Endodermal cell (in vitro differentiated cells): ENCODE measurements around the gene CFAP57. TPM values are rescaled to one million over a fixed set of nuclear protein-coding genes. Genes with fewer than 3 reads are reported as not detected.

Experiments
- DNase-seq: peaks from one replicate; pipeline ENCODE4 v3.0.0-alpha.2; 2017
- H3K27ac ChIP-seq: 2 replicates; pipeline ENCODE4 v1.5.1; 2013; ENCODE audit warnings: mild to moderate bottlenecking, low read depth, low read length, moderate library complexity
- H3K27me3 ChIP-seq: 2 replicates; pipeline ENCODE4 v1.6.1; 2013; ENCODE audit warnings: mild to moderate bottlenecking, low read length, moderate library complexity; ENCODE audit not compliant: insufficient read depth, control insufficient read depth, poor library complexity, severe bottlenecking
- H3K36me3 ChIP-seq: 2 replicates; pipeline ENCODE4 v1.7.0; 2013; ENCODE audit warnings: mild to moderate bottlenecking, low read length, moderate library complexity; ENCODE audit not compliant: control insufficient read depth, insufficient read depth
- H3K4me1 ChIP-seq: one replicate; pipeline ENCODE4 v1.7.0; 2013; ENCODE audit warnings: low read length; ENCODE audit not compliant: control insufficient read depth, insufficient read depth
- H3K4me3 ChIP-seq: 2 replicates; pipeline ENCODE4 v1.5.1; 2013; ENCODE audit warnings: mild to moderate bottlenecking, low read length, moderate library complexity
- H3K9ac ChIP-seq: 2 replicates; pipeline ENCODE4 v1.6.1; 2013; ENCODE audit warnings: mild to moderate bottlenecking, low read length, moderate library complexity; ENCODE audit not compliant: poor library complexity, severe bottlenecking; ENCODE audit errors: extremely low read depth
- H3K9me3 ChIP-seq: 2 replicates; pipeline ENCODE4 v1.6.1; 2013; ENCODE audit warnings: mild to moderate bottlenecking, low read length, moderate library complexity; ENCODE audit not compliant: control insufficient read depth
- H3K27ac Mint-ChIP-seq: 2 replicates; pipeline ENCODE4 v1.8.0; 2020; ENCODE audit warnings: mixed read lengths
- H3K27me3 Mint-ChIP-seq: 2 replicates; pipeline ENCODE4 v1.8.0; 2021; ENCODE audit warnings: mild to moderate bottlenecking, mixed read lengths; ENCODE audit not compliant: insufficient read depth
- H3K36me3 Mint-ChIP-seq: 2 replicates; pipeline ENCODE4 v1.8.0; 2020; ENCODE audit warnings: low read depth, mixed read lengths
- H3K4me1 Mint-ChIP-seq: 2 replicates; pipeline ENCODE4 v1.8.0; 2020; ENCODE audit warnings: mixed read lengths
- H3K4me3 Mint-ChIP-seq: 2 replicates; pipeline ENCODE4 v1.8.0; 2020; ENCODE audit warnings: mild to moderate bottlenecking, moderate library complexity, mixed read lengths
- H3K9me3 Mint-ChIP-seq: 2 replicates; pipeline ENCODE4 v1.8.0; 2020; ENCODE audit warnings: mild to moderate bottlenecking, mixed read lengths
- WGBS, 2 experiments: methylation state at CpG; one replicate each; pipeline versions ENCODE4 v1.1.5 to v1.1.7; 2013; ENCODE audit warnings: missing lambda C conversion rate in 2 of 2, mixed read lengths in 1 of 2; ENCODE audit not compliant: insufficient coverage in 1 of 2, insufficient read length in 1 of 2; 5-methylcytosine and 5-hydroxymethylcytosine counted together
- total RNA-seq, 2 donors: library from RNA; stranded (reverse); fragmentation: NEBNext Ultra II Directional in 1 of 2; extraction: Animal tissue kit (Norgen Biotek cat#: 25700) in 1 of 2; gene quantifications; 2 replicates in 1 of 2; 3 replicates in 1 of 2; pipeline ENCODE4 v1.2.1, GENCODE V29; 2021
- TF ChIP-seq, protein P1 (sequence below): fragments of 200-600 bp; sonication (generic); conservative IDR thresholded peaks from 2 replicates; pipeline ENCODE4 v1.5.0; 2021; ENCODE audit warnings: antibody characterized with exemption, mild to moderate bottlenecking

CFAP57 gene
- total RNA-seq, 2 donors from 2014 or later: 0.82 to 0.90 TPM

DNA sequence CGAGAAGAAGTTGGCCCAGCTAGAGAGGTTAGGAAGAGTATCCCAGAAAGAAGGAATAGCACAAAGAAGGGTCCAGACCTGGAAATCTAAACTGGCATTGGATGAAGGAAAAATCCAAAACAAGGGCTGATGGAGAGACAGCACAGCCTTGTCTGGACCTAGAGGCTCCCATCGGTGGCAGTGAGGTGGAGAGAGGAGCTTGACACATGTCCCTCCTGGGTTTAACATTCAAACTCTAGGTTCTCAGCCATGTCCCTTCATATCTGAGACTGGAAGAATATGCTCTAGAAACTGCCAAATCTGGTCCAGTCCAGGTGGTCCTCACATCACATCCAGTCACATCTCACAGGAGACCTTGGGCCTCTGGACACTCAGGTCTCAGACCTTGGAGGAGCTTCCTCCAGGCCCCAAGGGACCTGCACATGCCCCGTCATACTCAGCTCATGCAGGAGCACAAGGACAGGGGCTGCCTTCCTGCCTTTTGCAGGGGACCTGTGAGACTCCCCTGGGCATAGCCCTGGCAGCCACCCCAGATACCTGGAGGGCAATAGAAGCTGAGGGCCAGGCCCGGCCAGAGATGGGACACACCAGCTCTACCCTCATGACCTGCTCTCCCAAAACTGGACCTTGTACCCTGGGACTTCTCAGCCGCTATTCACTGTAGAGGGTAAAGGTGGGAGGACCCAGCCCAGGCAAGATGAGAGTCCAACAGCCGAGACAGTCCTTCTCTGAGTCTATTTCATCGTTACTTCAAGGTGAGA, 105.2 kb downstream of the CFAP57 start:
- peaks cover 33% of the 10 kb centered on the region for H3K36me3 Mint-ChIP-seq
- WGBS, 2 experiments: 96 to 100% methylated on average over 4 to 7 of the region's 7 CpGs
- H3K27ac ChIP-seq: no peak overlapping the region
- no peaks in the 10 kb centered on the region for H3K9me3 Mint-ChIP-seq
- no peak overlapping the region for H3K4me3 ChIP-seq
- no peaks in the 10 kb centered on the region for H3K4me1 ChIP-seq
- DNase-seq: peak; percentile 21
- no peaks in the 10 kb centered on the region for H3K9me3 ChIP-seq
- no peak overlapping the region for H3K4me3 Mint-ChIP-seq
- no peaks in the 10 kb centered on the region for H3K27me3 ChIP-seq
- no peak overlapping the region for H3K27ac Mint-ChIP-seq
- TF ChIP-seq, protein P1, sequence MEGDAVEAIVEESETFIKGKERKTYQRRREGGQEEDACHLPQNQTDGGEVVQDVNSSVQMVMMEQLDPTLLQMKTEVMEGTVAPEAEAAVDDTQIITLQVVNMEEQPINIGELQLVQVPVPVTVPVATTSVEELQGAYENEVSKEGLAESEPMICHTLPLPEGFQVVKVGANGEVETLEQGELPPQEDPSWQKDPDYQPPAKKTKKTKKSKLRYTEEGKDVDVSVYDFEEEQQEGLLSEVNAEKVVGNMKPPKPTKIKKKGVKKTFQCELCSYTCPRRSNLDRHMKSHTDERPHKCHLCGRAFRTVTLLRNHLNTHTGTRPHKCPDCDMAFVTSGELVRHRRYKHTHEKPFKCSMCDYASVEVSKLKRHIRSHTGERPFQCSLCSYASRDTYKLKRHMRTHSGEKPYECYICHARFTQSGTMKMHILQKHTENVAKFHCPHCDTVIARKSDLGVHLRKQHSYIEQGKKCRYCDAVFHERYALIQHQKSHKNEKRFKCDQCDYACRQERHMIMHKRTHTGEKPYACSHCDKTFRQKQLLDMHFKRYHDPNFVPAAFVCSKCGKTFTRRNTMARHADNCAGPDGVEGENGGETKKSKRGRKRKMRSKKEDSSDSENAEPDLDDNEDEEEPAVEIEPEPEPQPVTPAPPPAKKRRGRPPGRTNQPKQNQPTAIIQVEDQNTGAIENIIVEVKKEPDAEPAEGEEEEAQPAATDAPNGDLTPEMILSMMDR: no peak
- no peak overlapping the region for H3K9ac ChIP-seq
- H3K36me3 ChIP-seq: no peaks in the 10 kb centered on the region
- peaks cover 1% of the 10 kb centered on the region for H3K27me3 Mint-ChIP-seq
- H3K4me1 Mint-ChIP-seq: peaks cover 13% of the 10 kb centered on the region

DNA sequence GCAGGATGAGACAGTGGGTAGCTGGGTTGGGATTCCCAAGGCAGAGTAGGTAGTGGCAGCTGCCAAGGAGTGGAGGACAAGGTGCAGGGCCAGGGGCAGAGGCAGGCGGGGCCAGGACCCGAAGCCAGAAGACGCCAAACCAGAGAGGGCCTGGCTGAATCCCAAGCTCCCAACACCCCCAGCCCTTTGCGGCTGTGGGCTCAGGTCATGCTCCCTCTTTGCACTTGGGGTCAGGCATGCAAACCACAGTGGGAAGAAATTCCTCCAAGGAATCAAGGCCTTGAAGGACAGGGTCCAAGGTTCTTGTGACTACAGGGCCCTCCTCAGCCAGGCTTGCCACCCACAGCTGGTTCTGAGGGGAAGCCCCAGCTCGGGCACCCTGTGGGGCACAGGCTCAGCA, 107.0 kb downstream of the CFAP57 start:
- H3K4me3 Mint-ChIP-seq: no peak overlapping the region
- H3K9me3 Mint-ChIP-seq: no peaks in the 10 kb centered on the region
- H3K27me3 ChIP-seq: no peaks in the 10 kb centered on the region
- peaks cover 18% of the 10 kb centered on the region for H3K4me1 Mint-ChIP-seq
- H3K4me1 ChIP-seq: no peaks in the 10 kb centered on the region
- no peak overlapping the region for H3K27ac ChIP-seq
- peaks cover 1% of the 10 kb centered on the region for H3K27me3 Mint-ChIP-seq
- TF ChIP-seq, protein P1: no peak
- no peak overlapping the region for H3K27ac Mint-ChIP-seq
- WGBS, 2 experiments: 89 to 100% methylated on average over 2 to 5 of the region's 5 CpGs
- H3K36me3 ChIP-seq: no peaks in the 10 kb centered on the region
- no peak overlapping the region for H3K4me3 ChIP-seq
- no peaks in the 10 kb centered on the region for H3K9me3 ChIP-seq
- H3K36me3 Mint-ChIP-seq: peaks cover 26% of the 10 kb centered on the region
- DNase-seq: peak; percentile 16
- H3K9ac ChIP-seq: no peak overlapping the region

DNA sequence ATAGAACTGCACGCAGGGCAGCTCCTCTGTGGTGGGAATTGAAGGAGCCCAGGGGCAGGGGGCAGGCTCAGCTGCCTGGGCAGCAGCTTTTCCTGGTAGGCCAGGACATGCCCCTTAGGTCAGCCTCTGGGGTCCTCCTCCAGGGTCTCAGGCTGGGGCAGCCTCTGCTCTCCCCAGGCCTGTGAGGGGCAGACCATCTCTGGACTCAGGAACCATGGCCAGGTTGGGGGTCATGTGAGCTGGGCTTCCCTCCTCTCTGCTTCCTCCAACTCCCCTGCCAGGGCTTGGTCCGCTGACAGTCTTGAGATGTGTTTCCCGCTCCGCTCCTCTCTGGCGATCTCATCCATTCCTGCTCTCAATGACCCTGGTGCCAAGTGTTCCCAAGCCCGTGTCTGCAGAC, 107.5 kb downstream of the CFAP57 start:
- peaks cover 1% of the 10 kb centered on the region for H3K27me3 Mint-ChIP-seq
- no peaks in the 10 kb centered on the region for H3K27me3 ChIP-seq
- no peak overlapping the region for H3K27ac ChIP-seq
- TF ChIP-seq, protein P1: no peak
- peaks cover 26% of the 10 kb centered on the region for H3K36me3 Mint-ChIP-seq
- H3K4me1 Mint-ChIP-seq: peaks cover 22% of the 10 kb centered on the region
- H3K36me3 ChIP-seq: no peaks in the 10 kb centered on the region
- no peaks in the 10 kb centered on the region for H3K9me3 ChIP-seq
- no peaks in the 10 kb centered on the region for H3K9me3 Mint-ChIP-seq
- no peak overlapping the region for H3K27ac Mint-ChIP-seq
- peak; percentile 7 for DNase-seq
- H3K4me1 ChIP-seq: no peaks in the 10 kb centered on the region
- WGBS, 2 experiments: 90 to 92% methylated on average over 5 to 6 of the region's 6 CpGs
- H3K4me3 Mint-ChIP-seq: no peak overlapping the region
- H3K9ac ChIP-seq: no peak overlapping the region
- no peak overlapping the region for H3K4me3 ChIP-seq
